ENCODE measurements around the gene WNT7B.
A peak's percentile ranks its signal among the peaks of the same experiment; 100 is the strongest.
"Not testable (repeated sequence)": the region's sequence is repeated elsewhere in the genome, so short reads cannot be mapped to it uniquely, and the experiment has no call there.

Gene WNT7B

DNA sequence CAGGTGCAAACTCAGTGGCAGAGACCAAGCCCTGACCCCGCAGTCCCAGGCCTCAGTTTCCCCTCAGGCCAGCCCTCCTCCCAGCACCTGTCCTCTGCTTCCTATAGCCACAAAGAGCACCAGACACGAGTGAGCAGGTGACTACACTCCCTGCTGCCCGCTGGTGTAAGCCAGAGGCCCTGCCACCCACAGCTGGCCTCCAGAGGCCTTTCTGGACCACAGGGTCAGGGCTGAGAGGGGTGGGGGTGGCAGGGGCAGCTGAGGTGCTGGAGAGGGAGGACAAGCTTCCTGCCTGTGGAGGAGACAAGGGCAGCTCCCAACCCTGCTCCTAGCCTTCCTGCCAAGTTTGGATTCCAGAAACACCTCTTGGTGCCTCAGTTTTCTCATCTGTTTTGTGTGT is 31.3 kb upstream of the WNT7B start:
- H3K4me3 ChIP-seq (ENCODE audit: low read length), result no peak overlapping the region
- H3K27ac ChIP-seq (ENCODE audit: low read length), result no peak overlapping the region
- H3K36me3 ChIP-seq (ENCODE audit: control insufficient read depth, insufficient read depth, low read length), result no peaks in the 10 kb centered on the region
- no peak for DNase-seq (ENCODE audit: low read depth, low spot score)
- no peaks in the 10 kb centered on the region for H3K9me3 ChIP-seq (ENCODE audit: control insufficient read depth, insufficient read depth, low read length)
- WGBS (ENCODE audit: insufficient coverage, insufficient read length), result no CpG with 5 or more reads among the region's 3 CpGs
- H3K4me1 ChIP-seq (ENCODE audit: control insufficient read depth, insufficient read depth, low read length), result peaks cover 2% of the 10 kb centered on the region; the same call in 1 of the 2 replicates
- no peaks in the 10 kb centered on the region for H3K27me3 ChIP-seq (ENCODE audit: control insufficient read depth, insufficient read depth, low read length)

DNA sequence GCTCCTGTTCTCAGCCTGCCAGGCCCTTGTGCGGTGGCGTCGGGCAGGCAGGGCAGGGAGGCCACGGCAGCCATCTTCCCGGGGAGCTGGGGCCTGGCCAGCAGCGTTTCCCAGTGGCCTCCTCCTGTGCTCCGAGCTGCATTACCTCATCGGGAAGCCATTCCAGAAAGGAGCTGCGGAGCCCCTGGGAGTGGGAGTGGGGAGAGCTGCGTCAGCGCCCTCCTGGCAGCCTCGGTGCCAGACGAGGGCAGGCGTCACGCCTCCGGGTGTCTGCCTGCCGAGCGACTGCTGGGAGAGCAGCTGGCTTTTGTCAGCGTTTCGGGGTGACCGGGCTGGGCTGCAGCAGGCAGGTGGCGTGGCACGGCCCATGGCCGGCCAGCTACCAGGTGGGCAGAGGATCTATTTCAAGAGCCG is 30.9 kb upstream of the WNT7B start:
- H3K27me3 ChIP-seq (ENCODE audit: control insufficient read depth, insufficient read depth, low read length), result no peaks in the 10 kb centered on the region
- H3K36me3 ChIP-seq (ENCODE audit: control insufficient read depth, insufficient read depth, low read length), result no peaks in the 10 kb centered on the region
- no peak overlapping the region for H3K27ac ChIP-seq (ENCODE audit: low read length)
- H3K4me3 ChIP-seq (ENCODE audit: low read length), result no peak overlapping the region
- DNase-seq (ENCODE audit: low read depth, low spot score), result no peak
- H3K9me3 ChIP-seq (ENCODE audit: control insufficient read depth, insufficient read depth, low read length), result no peaks in the 10 kb centered on the region
- H3K4me1 ChIP-seq (ENCODE audit: control insufficient read depth, insufficient read depth, low read length), result peaks cover 2% of the 10 kb centered on the region; the same call in 1 of the 2 replicates
- whole genome bisulfite sequencing (ENCODE audit: insufficient coverage, insufficient read length), result no CpG with 5 or more reads among the region's 25 CpGs

DNA sequence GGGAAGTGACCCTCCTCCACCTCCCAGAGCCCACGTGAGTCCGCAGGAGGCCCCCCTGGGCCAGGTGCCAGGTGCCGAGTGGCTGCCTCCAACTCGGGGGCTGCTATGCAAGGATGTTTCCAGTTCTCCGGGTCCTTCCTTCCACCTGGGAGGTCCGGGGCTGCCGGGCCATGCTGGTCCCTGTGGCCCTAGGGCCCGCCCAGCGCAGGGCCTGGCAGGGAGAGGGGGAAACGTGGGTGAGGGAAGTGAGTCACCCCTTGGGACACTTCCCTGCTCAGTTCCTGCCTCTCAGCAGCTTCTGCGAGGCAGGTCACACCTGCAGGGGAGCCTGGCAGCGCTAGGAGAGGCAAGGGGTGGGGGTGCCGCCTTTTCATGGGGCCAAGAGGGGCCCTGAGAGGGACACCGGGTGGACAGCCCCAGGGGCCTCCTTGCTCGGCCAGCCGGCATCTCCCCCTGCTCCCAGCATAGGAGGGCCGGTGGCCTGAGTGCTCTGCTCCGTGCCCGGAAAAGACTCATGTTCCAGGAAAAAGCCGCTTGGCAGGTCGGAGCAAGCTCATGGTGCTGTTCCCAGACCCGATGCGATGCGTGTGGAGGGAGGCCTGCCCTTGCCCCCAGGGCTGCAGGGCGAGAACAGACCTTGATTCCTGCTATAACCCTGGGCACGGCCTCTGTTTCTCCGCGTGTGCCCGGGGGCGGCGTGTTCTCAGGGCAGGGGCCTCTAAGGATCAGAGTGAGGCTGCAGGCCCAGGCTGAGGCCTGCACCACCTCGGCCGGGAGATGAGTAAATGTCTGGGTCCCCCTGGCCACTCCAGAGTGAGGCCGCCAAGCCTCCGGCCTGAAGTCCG is 30.3 kb upstream of the WNT7B start:
- Histone ChIP-seq H3K4me1 (ENCODE audit: control insufficient read depth, insufficient read depth, low read length) (peaks cover 2% of the 10 kb centered on the region; the same call in 1 of the 2 replicates), H3K27ac (ENCODE audit: low read length) (no peak overlapping the region), H3K27me3 (ENCODE audit: control insufficient read depth, insufficient read depth, low read length) (no peaks in the 10 kb centered on the region), H3K9me3 (ENCODE audit: control insufficient read depth, insufficient read depth, low read length) (no peaks in the 10 kb centered on the region), H3K4me3 (ENCODE audit: low read length) (no peak overlapping the region), H3K36me3 (ENCODE audit: control insufficient read depth, insufficient read depth, low read length) (no peaks in the 10 kb centered on the region)
- WGBS (ENCODE audit: insufficient coverage, insufficient read length), result no CpG with 5 or more reads among the region's 36 CpGs
- DNase-seq (ENCODE audit: low read depth, low spot score), result no peak

DNA sequence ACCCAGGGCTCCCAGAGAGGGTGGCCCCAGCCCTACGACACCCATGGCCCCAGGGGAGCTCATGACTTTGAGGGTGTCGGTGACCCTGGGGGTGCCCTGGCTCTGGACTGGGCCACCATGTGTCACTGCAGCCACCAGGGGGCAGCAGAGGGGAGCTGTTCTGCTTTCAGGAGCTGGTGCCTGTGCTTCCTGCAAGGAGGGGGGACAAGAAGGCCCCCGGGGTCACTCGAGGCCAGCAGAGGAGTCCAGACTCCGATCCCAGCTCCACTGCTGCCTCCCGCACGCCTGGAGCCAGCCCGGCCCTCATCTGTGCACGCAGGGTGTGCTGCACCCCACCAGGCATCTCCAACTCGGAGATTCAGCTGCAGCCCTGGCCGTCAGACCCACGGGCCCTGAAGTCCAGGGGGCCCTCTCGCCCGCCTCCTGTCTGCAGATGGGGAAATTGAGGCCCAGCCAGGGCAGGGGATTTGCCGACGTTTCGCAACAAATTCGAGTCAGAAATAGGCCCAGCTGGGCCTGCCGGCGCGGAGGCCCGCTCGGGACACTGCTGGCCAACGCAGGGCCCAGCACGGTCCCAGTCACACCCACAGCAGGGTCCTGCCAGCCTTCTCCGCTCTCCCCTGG is 29.5 kb upstream of the WNT7B start:
- Histone ChIP-seq H3K4me1 (ENCODE audit: control insufficient read depth, insufficient read depth, low read length) (peaks cover 2% of the 10 kb centered on the region; the same call in 1 of the 2 replicates), H3K27ac (ENCODE audit: low read length) (no peak overlapping the region)

DNA sequence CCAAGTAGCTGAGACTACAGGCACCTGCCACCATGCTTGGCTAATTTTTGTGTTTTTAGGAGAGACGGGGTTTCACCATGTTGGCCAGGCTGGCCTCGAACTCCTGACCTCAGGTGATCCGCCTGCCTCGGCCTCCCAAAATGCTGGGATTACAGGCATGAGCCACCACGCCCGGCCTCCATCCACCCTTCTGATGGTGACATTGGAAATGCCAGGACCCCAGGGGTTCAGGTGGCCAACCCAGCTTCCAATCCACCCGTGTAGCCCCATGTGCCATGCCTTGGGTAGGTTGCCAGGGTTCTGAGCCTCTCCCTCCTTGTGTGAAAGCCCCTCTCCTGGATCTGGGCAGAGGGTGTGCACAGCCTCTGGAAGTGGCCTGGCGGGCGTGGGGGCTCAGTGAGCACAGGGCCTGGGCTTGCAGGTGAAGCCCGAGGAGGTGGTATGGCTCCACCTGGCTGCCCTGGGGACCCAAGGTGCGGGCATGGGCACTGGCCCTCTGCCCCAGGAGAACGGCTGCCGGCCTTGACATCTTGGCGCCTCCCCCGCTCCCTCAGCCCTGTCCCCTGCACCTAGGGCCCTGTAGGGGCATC is 28.2 kb upstream of the WNT7B start:
- not testable (repeated sequence) for H3K4me1 ChIP-seq (ENCODE audit: control insufficient read depth, insufficient read depth, low read length); H3K36me3 ChIP-seq (ENCODE audit: control insufficient read depth, insufficient read depth, low read length); H3K4me3 ChIP-seq (ENCODE audit: low read length); H3K27ac ChIP-seq (ENCODE audit: low read length); H3K9me3 ChIP-seq (ENCODE audit: control insufficient read depth, insufficient read depth, low read length); H3K27me3 ChIP-seq (ENCODE audit: control insufficient read depth, insufficient read depth, low read length); DNase-seq (ENCODE audit: low read depth, low spot score)
- no CpG with 5 or more reads among the region's 15 CpGs for WGBS (ENCODE audit: insufficient coverage, insufficient read length)

More for the DNA sequence above, 29.5 kb upstream of the WNT7B start:
- Histone ChIP-seq H3K9me3 (ENCODE audit: control insufficient read depth, insufficient read depth, low read length) (no peaks in the 10 kb centered on the region), H3K27me3 (ENCODE audit: control insufficient read depth, insufficient read depth, low read length) (no peaks in the 10 kb centered on the region), H3K36me3 (ENCODE audit: control insufficient read depth, insufficient read depth, low read length) (no peaks in the 10 kb centered on the region), H3K4me3 (ENCODE audit: low read length) (no peak overlapping the region)
- peak; percentile 48 for DNase-seq (ENCODE audit: low read depth, low spot score)
- WGBS (ENCODE audit: insufficient coverage, insufficient read length), result no CpG with 5 or more reads among the region's 26 CpGs

DNA sequence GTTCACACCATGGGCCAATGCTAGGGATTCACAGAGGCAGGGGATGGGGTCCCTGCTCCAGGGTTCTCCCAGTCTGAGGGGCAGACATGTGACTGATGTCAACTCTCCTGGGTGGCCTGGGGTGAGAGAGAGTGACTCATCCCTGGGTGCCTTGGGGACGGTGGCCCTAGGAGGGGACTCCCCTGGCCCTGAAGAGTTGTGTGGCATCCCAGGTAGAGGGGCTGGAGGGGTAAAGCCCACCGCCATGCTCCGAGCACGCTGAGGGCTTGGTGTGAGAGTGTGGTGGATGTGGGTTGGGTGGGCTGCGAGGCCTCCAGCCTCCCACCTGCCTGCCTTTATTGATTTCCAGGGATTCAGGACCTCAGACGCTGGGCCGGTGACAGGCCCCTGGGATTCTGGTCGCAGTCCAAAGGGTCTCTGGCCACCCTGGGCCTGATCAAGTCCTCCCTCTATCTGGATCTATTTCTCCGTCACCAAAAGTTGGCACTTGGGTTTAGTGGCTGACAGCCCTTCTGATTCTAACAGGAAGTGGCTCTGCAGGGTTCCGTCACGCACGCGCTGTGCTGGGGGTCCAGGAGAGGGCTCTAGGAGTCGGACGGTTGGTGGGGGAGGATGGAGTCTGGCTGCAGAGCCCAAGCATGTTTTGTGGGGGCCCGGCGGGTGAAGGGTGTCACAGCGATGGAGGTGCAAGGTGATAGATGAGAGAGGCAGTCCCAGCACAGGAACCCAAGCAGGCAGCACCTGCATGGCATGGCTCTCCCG is 27.3 kb upstream of the WNT7B start:
- H3K4me3 ChIP-seq (ENCODE audit: low read length), result no peak overlapping the region
- H3K9me3 ChIP-seq (ENCODE audit: control insufficient read depth, insufficient read depth, low read length), result no peaks in the 10 kb centered on the region
- no peak overlapping the region for H3K27ac ChIP-seq (ENCODE audit: low read length)
- peaks cover 3% of the 10 kb centered on the region; the same call in 1 of the 2 replicates for H3K4me1 ChIP-seq (ENCODE audit: control insufficient read depth, insufficient read depth, low read length)
- H3K27me3 ChIP-seq (ENCODE audit: control insufficient read depth, insufficient read depth, low read length), result no peaks in the 10 kb centered on the region
- H3K36me3 ChIP-seq (ENCODE audit: control insufficient read depth, insufficient read depth, low read length), result no peaks in the 10 kb centered on the region
- WGBS (ENCODE audit: insufficient coverage, insufficient read length), result no CpG with 5 or more reads among the region's 19 CpGs
- DNase-seq (ENCODE audit: low read depth, low spot score), result no peak

DNA sequence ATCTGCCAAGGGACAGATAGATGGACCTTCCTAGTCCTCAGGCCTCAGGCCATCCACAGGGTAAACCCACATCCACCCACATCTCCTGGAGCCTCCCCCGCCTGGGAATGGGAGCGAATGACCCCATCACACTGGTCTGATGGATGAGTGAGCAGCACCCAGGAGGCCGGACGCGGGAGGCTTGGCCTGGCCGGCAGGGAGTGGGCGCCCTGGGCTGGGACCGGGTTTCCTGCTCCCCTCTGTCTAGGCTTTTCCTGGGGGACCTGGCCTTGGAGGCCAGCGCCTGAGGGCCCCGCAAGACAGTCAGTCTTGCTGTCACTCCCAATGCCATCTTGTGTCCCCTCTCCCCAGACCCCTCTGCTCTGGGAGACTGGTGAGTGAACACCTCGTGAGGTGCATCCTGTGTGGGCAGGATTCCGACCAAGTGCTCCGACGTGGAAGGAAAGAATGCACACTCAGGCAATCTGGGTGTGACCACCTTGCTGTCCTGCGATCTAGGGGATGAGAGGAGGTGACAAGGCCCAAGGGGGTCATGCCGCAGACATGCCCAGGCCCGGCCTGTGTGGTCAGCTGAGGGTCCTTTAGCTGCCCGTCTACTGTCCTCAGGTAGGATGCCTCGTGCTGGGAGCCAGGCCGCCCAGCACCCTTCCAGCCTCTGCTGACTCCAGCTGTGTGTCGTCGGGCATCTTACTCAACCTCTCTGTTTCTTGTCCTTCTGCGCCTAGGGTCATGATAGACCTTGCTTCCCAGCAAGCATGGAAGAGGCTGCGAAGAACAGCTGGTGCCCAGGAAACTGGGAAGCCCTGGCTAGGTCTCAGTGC is 26.5 kb upstream of the WNT7B start:
- no peaks in the 10 kb centered on the region for H3K27me3 ChIP-seq (ENCODE audit: control insufficient read depth, insufficient read depth, low read length)
- no peaks in the 10 kb centered on the region for H3K36me3 ChIP-seq (ENCODE audit: control insufficient read depth, insufficient read depth, low read length)
- H3K4me1 ChIP-seq (ENCODE audit: control insufficient read depth, insufficient read depth, low read length), result peaks cover 3% of the 10 kb centered on the region; the same call in 1 of the 2 replicates
- H3K4me3 ChIP-seq (ENCODE audit: low read length), result no peak overlapping the region
- H3K9me3 ChIP-seq (ENCODE audit: control insufficient read depth, insufficient read depth, low read length), result no peaks in the 10 kb centered on the region
- no peak overlapping the region for H3K27ac ChIP-seq (ENCODE audit: low read length)
- DNase-seq (ENCODE audit: low read depth, low spot score), result no peak
- no CpG with 5 or more reads among the region's 24 CpGs for WGBS (ENCODE audit: insufficient coverage, insufficient read length)

DNA sequence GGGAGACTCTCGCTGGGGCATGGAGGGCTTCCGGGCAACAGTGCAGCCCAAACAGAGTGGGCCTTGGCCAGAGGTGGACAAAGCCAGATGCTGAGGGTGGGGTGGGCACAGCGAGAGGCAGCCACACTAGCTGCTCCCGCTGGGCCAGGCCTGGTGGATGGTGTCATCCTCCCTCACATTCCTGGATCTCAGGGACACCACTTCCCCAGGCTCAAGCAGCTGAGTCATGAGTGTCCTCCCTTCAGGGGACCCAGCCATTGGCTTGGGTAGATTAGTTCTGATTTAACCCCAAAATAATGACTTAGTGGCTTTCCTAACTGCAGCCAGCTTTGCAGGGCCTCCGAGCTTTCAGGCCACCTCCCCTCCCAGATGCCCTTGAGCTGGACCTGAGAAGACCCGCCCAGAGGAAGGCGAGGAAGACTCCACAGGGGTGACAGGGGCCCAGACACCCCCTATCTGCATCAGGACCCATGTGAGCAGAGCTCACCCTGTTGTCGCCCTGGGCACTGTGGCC is 25.9 kb upstream of the WNT7B start:
- Histone ChIP-seq H3K4me3 (ENCODE audit: low read length) (no peak overlapping the region), H3K27me3 (ENCODE audit: control insufficient read depth, insufficient read depth, low read length) (no peaks in the 10 kb centered on the region), H3K36me3 (ENCODE audit: control insufficient read depth, insufficient read depth, low read length) (no peaks in the 10 kb centered on the region), H3K4me1 (ENCODE audit: control insufficient read depth, insufficient read depth, low read length) (peaks cover 3% of the 10 kb centered on the region; the same call in 1 of the 2 replicates), H3K9me3 (ENCODE audit: control insufficient read depth, insufficient read depth, low read length) (no peaks in the 10 kb centered on the region), H3K27ac (ENCODE audit: low read length) (no peak overlapping the region)
- no CpG with 5 or more reads among the region's 8 CpGs for WGBS (ENCODE audit: insufficient coverage, insufficient read length)
- DNase-seq (ENCODE audit: low read depth, low spot score), result no peak

DNA sequence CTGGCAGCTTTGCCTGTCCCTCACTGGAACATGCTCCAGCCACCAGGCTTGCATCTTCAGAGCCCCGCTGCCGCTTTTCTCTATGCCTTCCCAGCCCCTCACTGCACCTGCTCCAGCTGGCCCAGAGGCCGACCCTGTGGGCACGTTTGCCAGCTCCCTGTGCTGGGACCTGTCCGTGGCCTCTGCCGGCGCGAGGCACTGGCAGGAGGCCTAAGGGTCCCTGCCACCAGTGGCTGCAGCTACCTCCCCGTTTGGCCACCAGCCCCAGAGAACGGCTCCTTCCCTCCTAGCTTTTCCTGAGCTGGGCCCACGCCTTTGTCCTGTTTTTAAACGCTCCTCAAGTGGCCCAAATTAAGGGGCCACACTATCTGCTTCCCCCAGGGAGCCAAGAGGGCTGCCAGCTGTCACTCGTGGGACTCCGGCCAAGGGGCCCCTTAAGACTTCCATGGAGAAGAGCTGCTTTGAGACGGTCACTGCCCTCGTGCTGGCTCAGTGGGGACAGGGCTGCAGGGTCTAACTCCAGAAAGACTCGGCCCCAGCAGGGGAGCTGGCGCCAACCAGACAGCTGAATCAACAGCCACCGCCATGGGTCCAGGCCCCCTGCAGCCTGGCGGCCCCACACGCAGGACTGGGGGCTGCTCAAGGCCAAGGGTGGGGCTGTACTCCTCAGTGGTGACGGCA is 24.6 kb upstream of the WNT7B start:
- DNase-seq (ENCODE audit: low read depth, low spot score), result no peak
- no peaks in the 10 kb centered on the region for H3K27me3 ChIP-seq (ENCODE audit: control insufficient read depth, insufficient read depth, low read length)
- no CpG with 5 or more reads among the region's 22 CpGs for WGBS (ENCODE audit: insufficient coverage, insufficient read length)
- H3K27ac ChIP-seq (ENCODE audit: low read length), result no peak overlapping the region
- H3K36me3 ChIP-seq (ENCODE audit: control insufficient read depth, insufficient read depth, low read length), result no peaks in the 10 kb centered on the region
- no peaks in the 10 kb centered on the region for H3K9me3 ChIP-seq (ENCODE audit: control insufficient read depth, insufficient read depth, low read length)
- H3K4me3 ChIP-seq (ENCODE audit: low read length), result no peak overlapping the region
- peaks cover 3% of the 10 kb centered on the region; the same call in 1 of the 2 replicates for H3K4me1 ChIP-seq (ENCODE audit: control insufficient read depth, insufficient read depth, low read length)
